Measurements from ENCODE around the gene PCBP3. TPM values are rescaled to one million over a fixed set of nuclear protein-coding genes. Genes with fewer than 3 reads are reported as not detected.

The PCBP3 gene
- total RNA-seq, 2 experiments from 2014 or later = 1.3 to 1.4 TPM

DNA sequence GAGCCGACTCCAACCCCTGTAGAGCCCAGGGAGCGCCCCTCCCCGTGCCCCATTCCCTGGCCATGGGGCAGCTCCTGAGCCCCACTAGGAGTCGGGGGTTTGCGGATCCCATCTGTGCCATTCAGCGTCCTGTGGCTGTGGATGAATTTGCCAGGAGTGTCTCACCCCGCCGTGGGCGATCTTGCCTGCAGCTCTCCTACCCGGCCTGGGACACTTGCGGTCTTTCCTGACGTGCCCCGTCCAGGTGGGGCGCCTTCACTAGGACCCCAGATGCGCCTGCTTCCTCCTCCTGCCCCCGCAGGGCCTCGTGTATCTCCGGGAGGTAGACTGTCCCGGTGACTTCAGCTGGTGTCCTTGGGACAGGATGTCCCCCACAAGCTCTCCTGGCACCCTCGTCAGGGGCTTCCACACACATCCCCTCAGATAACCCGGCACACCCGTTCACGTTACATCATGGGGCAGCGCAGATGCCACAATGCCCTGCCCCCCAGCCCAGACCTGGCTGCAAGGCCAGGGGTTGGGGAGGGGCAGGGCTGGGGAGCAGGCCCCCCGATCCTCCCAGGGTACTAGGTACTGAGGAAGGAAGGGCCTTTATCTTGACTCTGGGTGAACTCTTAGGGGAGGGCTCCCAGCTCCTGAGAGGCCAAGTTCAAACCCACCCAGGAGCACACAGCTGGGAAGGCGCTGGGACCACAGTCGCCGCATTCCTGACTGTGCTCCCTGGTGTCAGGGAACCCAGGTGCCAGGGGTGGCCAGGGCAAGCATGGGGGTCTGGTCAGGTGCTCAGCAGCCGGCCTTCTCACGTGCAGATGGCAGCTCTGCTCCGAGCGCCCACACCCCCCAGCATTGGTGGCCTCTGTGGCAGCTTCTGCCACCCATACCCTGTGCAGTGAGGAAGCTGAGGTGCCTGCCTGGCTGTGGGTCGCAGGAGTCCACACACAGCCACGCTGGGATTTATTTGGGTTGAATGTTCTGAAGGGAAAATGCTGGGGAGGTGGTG is 284.6 kb downstream of the PCBP3 start:
- Mint-ChIP-seq H3K27me3 (ENCODE audit: low read depth) (peaks cover 1% of the 10 kb centered on the region), H3K36me3 (ENCODE audit: low read depth) (no peaks in the 10 kb centered on the region), H3K4me3 (no peak overlapping the region), H3K4me1 (ENCODE audit: low read depth) (peaks cover under 1% of the 10 kb centered on the region), H3K27ac (no peak overlapping the region), H3K9me3 (ENCODE audit: insufficient read depth) (no peaks in the 10 kb centered on the region)
- ChIA-PET POLR2A (no interaction called here), CTCF (no interaction called here)
- ATAC-seq (no peak), DNase-seq (no peak)

DNA sequence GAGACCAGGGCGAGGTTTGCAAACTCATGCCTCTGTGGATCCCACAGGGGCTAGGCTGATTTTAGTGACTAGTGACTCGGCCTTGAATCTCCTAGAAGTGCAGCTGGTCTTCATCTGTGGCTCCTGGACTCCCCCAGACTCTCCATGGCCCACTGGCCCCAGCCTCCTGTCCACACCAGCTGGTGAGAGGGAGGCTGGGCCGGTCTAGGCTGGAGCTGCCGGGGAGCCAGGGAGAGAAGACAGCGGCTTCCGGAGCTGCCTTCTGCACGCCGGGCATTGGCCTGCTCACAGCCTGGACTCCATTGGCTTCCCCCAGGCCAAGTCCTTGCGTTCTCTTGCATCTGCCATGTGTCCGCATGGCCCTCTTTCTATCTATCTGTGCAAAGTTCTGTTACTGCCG is 285.9 kb downstream of the PCBP3 start:
- CTCF ChIA-PET = no interaction called here

DNA sequence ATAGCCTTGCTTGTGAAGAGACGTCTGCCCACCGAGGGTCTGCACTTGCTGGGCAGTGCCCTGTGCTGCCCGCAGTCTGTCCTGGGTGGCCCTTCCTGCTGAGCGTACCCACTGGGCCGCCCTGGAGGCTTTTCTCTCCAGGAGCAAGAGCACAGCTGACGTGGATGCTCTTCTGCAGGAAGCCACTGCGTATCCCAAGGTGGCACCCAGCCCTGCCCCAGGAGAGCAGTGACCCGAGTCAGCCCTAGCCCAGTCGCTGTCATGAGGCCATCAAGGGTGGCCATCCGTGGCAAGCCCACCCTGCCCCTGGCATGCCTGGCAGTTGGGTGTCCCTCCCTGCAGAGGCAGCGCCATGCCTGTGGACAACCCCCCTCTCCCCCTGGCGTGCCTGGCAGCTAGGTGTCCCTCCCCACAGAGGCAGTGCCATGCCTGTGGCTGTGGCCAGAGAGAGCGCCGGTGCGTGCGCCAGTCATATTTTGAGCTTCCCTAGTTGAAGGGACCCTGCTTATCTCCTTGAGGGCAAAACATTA is 286.8 kb downstream of the PCBP3 start:
- H3K27ac Mint-ChIP-seq = no peak overlapping the region
- H3K27me3 Mint-ChIP-seq (ENCODE audit: low read depth) = peaks cover 1% of the 10 kb centered on the region
- H3K9me3 Mint-ChIP-seq (ENCODE audit: insufficient read depth) = no peaks in the 10 kb centered on the region
- DNase-seq = no peak
- ATAC-seq = no peak
- CTCF ChIA-PET = no interaction called here
- POLR2A ChIA-PET = no interaction called here
- H3K4me3 Mint-ChIP-seq = no peak overlapping the region
- H3K36me3 Mint-ChIP-seq (ENCODE audit: low read depth) = no peaks in the 10 kb centered on the region
- H3K4me1 Mint-ChIP-seq (ENCODE audit: low read depth) = no peaks in the 10 kb centered on the region

More for the DNA sequence above, 285.9 kb downstream of the PCBP3 start:
- Mint-ChIP-seq H3K4me1 (ENCODE audit: low read depth) (no peaks in the 10 kb centered on the region), H3K27me3 (ENCODE audit: low read depth) (peaks cover 1% of the 10 kb centered on the region), H3K27ac (no peak overlapping the region), H3K4me3 (no peak overlapping the region), H3K9me3 (ENCODE audit: insufficient read depth) (no peaks in the 10 kb centered on the region), H3K36me3 (ENCODE audit: low read depth) (no peaks in the 10 kb centered on the region)
- POLR2A ChIA-PET = no interaction called here
- ATAC-seq (no peak), DNase-seq (no peak)

DNA sequence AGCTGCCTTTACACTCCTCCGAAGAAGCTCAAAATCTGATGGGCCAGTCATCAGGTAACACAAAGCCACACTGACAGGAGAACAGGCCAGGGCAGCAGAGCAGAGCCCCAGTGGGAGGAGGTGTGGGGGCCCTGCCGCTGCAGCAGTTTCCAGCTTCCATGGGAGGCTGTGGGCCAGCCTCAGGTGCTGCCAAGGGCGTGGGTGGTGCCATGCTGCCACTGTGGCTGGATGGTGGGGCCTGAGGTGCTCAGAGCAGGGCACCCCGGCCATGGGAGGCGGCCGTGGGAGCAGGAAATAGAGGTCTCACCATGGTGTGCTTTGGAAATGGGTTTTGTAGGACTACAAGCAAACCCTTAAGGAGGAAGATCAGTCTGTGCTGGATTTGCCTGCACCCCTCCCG is 287.3 kb downstream of the PCBP3 start:
- no peak overlapping the region for H3K27ac Mint-ChIP-seq
- ChIA-PET POLR2A (no interaction called here), CTCF (no interaction called here)
- H3K36me3 Mint-ChIP-seq (ENCODE audit: low read depth) = no peaks in the 10 kb centered on the region
- no peaks in the 10 kb centered on the region for H3K9me3 Mint-ChIP-seq (ENCODE audit: insufficient read depth)
- no peaks in the 10 kb centered on the region for H3K4me1 Mint-ChIP-seq (ENCODE audit: low read depth)
- DNase-seq (no peak), ATAC-seq (no peak)
- no peak overlapping the region for H3K4me3 Mint-ChIP-seq
- H3K27me3 Mint-ChIP-seq (ENCODE audit: low read depth) = peaks cover 1% of the 10 kb centered on the region

DNA sequence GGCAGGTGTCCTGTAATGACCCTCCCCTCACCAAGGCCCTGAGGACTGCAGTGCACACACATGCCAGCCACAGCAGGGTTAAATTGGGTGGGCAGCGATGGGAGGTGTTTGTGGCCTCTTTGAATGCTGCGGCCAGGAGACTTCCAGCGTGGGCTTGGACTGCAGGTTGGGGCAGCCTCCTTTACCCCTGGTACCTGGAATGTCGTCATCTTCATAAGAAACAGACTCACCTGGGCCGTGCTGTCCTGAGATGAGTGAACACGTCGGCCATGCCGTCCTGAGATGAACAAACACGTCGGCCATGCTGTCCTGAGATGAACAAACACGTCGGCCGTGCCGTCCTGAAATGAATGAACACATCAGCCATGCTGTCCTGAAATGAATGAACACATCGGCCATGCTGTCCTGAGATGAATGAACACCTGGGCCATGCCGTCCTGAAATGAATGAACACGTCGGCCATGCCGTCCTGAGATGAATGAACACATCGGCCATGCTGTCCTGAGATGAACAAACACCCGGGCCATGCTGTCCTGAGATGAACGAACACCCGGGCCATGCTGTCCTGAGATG is 288.0 kb downstream of the PCBP3 start:
- H3K27ac Mint-ChIP-seq = no peak overlapping the region
- no peak for ATAC-seq
- POLR2A ChIA-PET = no interaction called here

DNA sequence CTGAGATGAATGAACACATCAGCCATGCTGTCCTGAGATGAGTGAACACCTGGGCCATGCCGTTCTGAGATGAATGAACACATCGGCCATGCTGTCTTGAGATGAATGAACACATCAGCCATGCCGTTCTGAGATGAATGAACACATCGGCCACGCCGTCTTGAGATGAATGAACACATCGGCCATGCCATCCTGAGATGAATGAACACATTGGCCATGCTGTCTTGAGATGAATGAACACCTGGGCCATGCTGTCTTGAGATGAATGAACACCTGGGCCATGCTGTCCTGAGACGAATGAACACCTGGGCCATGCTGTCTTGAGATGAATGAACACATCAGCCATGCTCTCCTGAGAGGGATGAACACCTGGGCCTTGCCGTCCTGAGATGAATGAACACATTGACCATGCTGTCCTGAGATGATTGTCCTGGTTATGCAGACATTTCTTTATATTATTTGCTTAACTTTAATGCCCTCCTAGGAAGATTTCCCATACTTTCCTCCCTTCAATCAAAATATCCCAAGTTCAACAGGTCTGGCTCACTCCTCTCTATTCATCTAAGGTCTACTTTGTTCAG is 289.5 kb downstream of the PCBP3 start:
- H3K27me3 Mint-ChIP-seq (ENCODE audit: low read depth) = peaks cover 1% of the 10 kb centered on the region
- H3K27ac Mint-ChIP-seq = no peak overlapping the region
- H3K4me3 Mint-ChIP-seq = no peak overlapping the region
- ChIA-PET CTCF (no interaction called here), POLR2A (no interaction called here)
- H3K36me3 Mint-ChIP-seq (ENCODE audit: low read depth) = no peaks in the 10 kb centered on the region
- DNase-seq (no peak), ATAC-seq (no peak)
- H3K4me1 Mint-ChIP-seq (ENCODE audit: low read depth) = no peaks in the 10 kb centered on the region
- no peaks in the 10 kb centered on the region for H3K9me3 Mint-ChIP-seq (ENCODE audit: insufficient read depth)

More for the DNA sequence above, 288.0 kb downstream of the PCBP3 start:
- Mint-ChIP-seq H3K9me3 (ENCODE audit: insufficient read depth) (no peaks in the 10 kb centered on the region), H3K4me3 (no peak overlapping the region), H3K27me3 (ENCODE audit: low read depth) (peaks cover 1% of the 10 kb centered on the region), H3K4me1 (ENCODE audit: low read depth) (no peaks in the 10 kb centered on the region), H3K36me3 (ENCODE audit: low read depth) (no peaks in the 10 kb centered on the region)
- no peak for DNase-seq
- CTCF ChIA-PET = no interaction called here

DNA sequence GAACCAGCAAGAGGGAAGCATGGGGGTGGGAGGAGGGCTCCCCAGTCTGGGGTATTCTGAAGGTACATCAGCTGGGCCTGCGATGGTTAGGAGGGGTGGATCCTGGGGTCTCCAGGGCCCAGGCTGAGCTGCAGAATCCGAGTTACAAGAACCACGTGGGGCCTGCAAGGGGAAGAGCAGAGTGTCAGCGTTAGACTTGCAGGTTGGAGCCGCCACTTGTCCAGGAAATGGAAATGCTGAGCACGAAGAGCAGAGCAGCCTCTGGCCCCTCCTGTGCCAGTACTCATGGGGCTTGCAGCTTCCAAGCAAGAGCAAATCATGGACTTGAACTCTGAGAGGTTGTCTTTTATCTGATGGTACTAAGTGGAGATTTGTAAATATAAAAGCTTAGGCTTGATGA is 290.6 kb downstream of the PCBP3 start:
- no peak overlapping the region for H3K27ac Mint-ChIP-seq

DNA sequence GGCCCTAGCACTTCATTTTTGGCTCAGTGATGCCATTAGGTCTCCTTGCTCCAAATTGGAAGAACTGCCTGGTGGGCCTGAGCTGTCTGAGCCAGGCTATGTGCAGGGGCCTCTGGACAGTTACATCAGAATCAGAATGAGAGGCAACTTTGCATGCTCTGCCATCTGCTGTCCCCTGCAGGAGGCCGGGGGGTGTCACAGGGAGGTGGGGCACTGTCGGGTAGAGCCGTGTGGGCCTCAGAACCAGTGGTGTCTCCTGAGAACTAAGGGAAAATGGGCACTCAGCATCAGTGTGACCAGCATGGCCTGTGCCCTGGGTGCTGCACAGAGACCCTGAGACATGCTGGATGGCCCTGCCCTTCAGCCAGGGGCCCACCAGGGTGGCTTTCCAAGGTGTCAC is 291.0 kb downstream of the PCBP3 start:
- H3K27ac Mint-ChIP-seq = no peak overlapping the region
- ChIA-PET POLR2A (no interaction called here), CTCF (no interaction called here)
- peaks cover 1% of the 10 kb centered on the region for H3K27me3 Mint-ChIP-seq (ENCODE audit: low read depth)
- H3K4me3 Mint-ChIP-seq = no peak overlapping the region
- DNase-seq = no peak
- no peaks in the 10 kb centered on the region for H3K4me1 Mint-ChIP-seq (ENCODE audit: low read depth)
- no peak for ATAC-seq
- no peaks in the 10 kb centered on the region for H3K9me3 Mint-ChIP-seq (ENCODE audit: insufficient read depth)
- no peaks in the 10 kb centered on the region for H3K36me3 Mint-ChIP-seq (ENCODE audit: low read depth)

More for the DNA sequence above, 290.6 kb downstream of the PCBP3 start:
- H3K36me3 Mint-ChIP-seq (ENCODE audit: low read depth) = no peaks in the 10 kb centered on the region
- DNase-seq = no peak
- H3K27me3 Mint-ChIP-seq (ENCODE audit: low read depth) = peaks cover 1% of the 10 kb centered on the region
- no peak for ATAC-seq
- H3K9me3 Mint-ChIP-seq (ENCODE audit: insufficient read depth) = no peaks in the 10 kb centered on the region
- ChIA-PET POLR2A (no interaction called here), CTCF (no interaction called here)
- no peaks in the 10 kb centered on the region for H3K4me1 Mint-ChIP-seq (ENCODE audit: low read depth)
- H3K4me3 Mint-ChIP-seq = no peak overlapping the region

DNA sequence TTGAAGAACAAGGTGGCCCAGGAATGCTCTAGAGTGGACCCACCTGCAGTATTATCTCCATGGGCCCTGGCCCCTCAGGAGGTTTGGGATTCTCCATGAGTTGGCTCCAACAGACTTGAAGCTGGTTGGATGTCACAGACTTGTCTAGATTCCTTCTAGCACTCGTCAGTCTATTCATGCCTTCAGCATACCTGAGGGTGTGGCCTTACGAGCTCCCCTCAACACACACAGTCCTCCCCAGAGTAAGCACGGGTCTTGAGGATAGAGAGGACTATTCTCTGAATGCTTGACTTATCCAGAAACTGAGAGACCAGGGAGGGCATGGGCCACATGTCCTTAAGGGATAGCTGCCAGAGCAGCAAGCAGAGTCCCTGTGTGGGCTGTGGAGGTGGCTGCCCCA is 292.1 kb downstream of the PCBP3 start:
- CTCF ChIA-PET = no interaction called here
- Mint-ChIP-seq H3K9me3 (ENCODE audit: insufficient read depth) (no peaks in the 10 kb centered on the region), H3K4me1 (ENCODE audit: low read depth) (no peaks in the 10 kb centered on the region), H3K4me3 (no peak overlapping the region), H3K36me3 (ENCODE audit: low read depth) (no peaks in the 10 kb centered on the region), H3K27ac (no peak overlapping the region), H3K27me3 (ENCODE audit: low read depth) (peaks cover 1% of the 10 kb centered on the region)
- no peak for ATAC-seq
- no peak for DNase-seq
- POLR2A ChIA-PET = no interaction called here

DNA sequence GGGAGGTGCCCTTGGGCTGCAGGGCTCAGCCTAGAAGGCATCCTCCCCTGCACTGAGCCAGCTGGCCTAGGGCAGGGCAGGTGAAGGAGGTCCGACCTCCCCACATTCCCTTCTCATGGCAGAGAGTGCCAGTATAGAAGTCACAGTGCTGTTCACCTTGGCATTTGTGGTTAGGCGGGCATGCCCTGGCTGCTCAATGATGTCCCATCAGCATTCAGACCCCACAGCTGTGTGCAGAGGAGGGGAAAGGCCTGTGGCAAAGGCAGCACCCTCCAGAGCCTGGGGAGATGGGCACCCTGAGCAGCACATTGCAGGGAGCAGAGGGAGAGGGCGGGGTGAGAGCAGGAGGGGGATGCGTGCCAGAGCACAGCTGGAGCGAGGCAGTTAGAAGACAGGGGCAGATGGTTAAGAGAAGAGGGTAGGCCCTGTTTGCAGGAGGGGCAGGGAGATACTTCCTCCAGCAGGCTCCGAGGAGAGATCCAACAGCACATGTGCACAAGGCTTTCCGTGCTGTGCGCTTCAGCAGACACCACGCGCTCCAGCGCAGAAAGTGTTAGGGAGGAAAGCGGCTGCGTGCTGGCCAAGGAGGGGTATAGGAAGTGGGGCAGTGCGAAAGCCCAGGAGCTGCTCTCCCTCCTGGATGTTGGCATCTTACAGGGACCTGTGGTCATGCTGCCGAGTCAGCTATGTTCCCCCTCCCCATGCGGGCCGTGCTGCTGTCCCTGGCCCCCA is 294.4 kb downstream of the PCBP3 start:
- no peaks in the 10 kb centered on the region for H3K36me3 Mint-ChIP-seq (ENCODE audit: low read depth)
- H3K27me3 Mint-ChIP-seq (ENCODE audit: low read depth) = peaks cover 1% of the 10 kb centered on the region
- no peaks in the 10 kb centered on the region for H3K9me3 Mint-ChIP-seq (ENCODE audit: insufficient read depth)
- no peak for ATAC-seq
- ChIA-PET POLR2A (interaction anchor here (0.6 to 0.9 kb wide), 2 partner anchors 7 to 129 kb away, joined by 3 read pairs; no protein-coding TSS in a partner anchor), CTCF (no interaction called here)
- H3K4me1 Mint-ChIP-seq (ENCODE audit: low read depth) = no peaks in the 10 kb centered on the region
- no peak overlapping the region for H3K4me3 Mint-ChIP-seq
- DNase-seq = no peak
- no peak overlapping the region for H3K27ac Mint-ChIP-seq

DNA sequence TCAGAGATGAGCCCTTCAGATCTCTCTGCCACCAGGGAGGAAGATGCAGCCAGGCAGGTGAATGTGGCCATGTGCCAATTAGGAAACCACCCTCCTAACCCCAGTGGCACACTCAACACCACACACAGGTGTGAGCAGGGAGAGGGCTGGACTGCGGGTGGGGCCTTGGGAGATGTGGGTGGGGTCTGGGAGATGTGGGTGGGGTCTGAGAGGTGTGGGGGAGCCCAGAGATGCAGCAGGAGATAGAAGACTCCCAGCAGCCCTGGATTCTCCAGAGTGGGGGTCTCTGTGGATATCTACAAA is 294.9 kb downstream of the PCBP3 start:
- H3K36me3 Mint-ChIP-seq (ENCODE audit: low read depth) = no peaks in the 10 kb centered on the region
- H3K4me3 Mint-ChIP-seq = no peak overlapping the region
- H3K27me3 Mint-ChIP-seq (ENCODE audit: low read depth) = no peaks in the 10 kb centered on the region
- H3K27ac Mint-ChIP-seq = no peak overlapping the region
- ATAC-seq = no peak
- no peaks in the 10 kb centered on the region for H3K9me3 Mint-ChIP-seq (ENCODE audit: insufficient read depth)
- no peaks in the 10 kb centered on the region for H3K4me1 Mint-ChIP-seq (ENCODE audit: low read depth)
- no peak for DNase-seq
- ChIA-PET POLR2A (interaction anchor here (0.6 kb wide), 1 partner anchor 129 kb away, joined by 3 read pairs; no protein-coding TSS in a partner anchor), CTCF (no interaction called here)

Data from activated CD8-positive, alpha-beta T cell treated with anti-CD3 and anti-CD28 coated beads, Interleukin-2, amount 10 ng/mL, durations not matched to agents 7 days and 5 days (primary cell).